Lower leg skin (tissue), 4 donors: ENCODE measurements around the gene GNG8. TPM values are rescaled to one million over a fixed set of nuclear protein-coding genes. Genes with fewer than 3 reads are reported as not detected.

Source experiments
- DNase-seq, 2 donors: peaks; one replicate each; pipeline ENCODE4 v3.0.0-alpha.2; 2019; ENCODE audit warnings: low spot score in 2 of 2
- H3K4me3 ChIP-seq: fragments of 200-600 bp; sonication (generic); 2 replicates; pipeline ENCODE4 v1.5.1; 2017; ENCODE audit warnings: mild to moderate bottlenecking, low read depth; ENCODE audit not compliant: poor library complexity, severe bottlenecking
- POLR2A ChIP-seq, 2 donors: fragments of 450-650 bp; IDR thresholded peaks; one replicate each; pipeline ENCODE4 v1.6.1; 2016 to 2017; ENCODE audit warnings: antibody characterized with exemption in 2 of 2, mild to moderate bottlenecking in 1 of 2, moderate library complexity in 1 of 2
- WGBS, 2 donors: methylation state at CpG; one replicate each; pipeline ENCODE4 v1.1.5; 2018; 5-methylcytosine and 5-hydroxymethylcytosine counted together
- intact Hi-C: fragments of 100-400 bp; cut with DNase I; formaldehyde crosslinking; loops from one replicate; pipeline ENCODE4 v1.15.0; 2023; ENCODE audit warnings: low total_unique reads
- total RNA-seq, 4 donors: library from RNA; depleted of rRNA; stranded (reverse); fragments of >200 nt; gene quantifications; one replicate each; pipeline ENCODE4 v1.1.0, GENCODE V29; 2016
- TF ChIP-seq, protein P1 (sequence below), 3 donors: fragments of 450-650 bp; IDR thresholded peaks; one replicate each; pipeline ENCODE4 v1.5.1; 2016; ENCODE audit warnings: antibody characterized with exemption in 3 of 3, mild to moderate bottlenecking in 3 of 3, moderate library complexity in 2 of 3

The GNG8 gene
- total RNA-seq, result not detected

DNA sequence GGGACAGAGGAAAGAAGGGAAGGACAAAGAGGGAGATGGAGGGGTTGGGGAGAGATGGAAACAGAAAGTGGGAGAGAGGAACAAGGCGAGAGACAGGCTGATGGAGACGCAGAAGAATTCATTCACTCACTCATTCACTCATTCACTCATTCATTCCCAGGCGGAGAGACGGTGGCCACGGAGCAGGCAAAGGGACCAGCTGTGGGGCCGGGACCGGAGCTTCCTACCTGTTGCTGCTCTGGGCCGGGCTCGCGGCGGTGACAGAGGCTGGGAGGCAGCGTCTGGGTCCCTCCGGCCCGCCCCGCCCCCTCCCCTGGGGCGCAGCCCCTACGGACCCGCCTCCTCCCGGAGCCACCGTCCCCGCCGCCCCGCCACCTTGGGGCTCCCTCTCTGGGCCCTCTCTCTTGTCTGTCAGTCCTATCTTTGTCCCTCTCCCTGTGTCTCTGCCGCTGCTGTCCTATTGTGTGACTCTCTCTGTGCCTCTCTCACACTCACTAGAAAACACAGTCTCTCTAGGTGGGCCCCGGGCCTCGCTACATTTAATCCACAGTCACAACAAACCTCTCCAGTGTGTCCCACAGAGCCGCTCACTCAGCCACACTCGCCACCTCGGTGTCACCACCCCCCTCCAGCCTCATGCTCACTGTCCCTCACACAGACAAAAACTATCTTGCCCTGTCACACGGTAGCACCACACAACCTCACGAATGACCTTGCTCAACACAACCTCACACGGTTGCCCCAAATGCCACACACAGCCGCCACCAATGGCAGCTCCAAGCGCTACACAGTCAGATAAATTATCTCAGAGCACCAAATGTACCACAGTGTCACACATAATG is at the start of gene GNG8:
GNG8 (minus strand) TSS at position 283 of the 842 bp plus-strand sequence. CDS start 1,520 bp downstream, outside the sequence.
- no peak within 1 kb of the TSS for H3K4me3 ChIP-seq
- no peak for DNase-seq
- intact Hi-C loops, result no loop called here
- no peak for TF ChIP-seq POLR2A (IDR thresholded peaks at IDR 0.05)
- TF ChIP-seq, protein P1, sequence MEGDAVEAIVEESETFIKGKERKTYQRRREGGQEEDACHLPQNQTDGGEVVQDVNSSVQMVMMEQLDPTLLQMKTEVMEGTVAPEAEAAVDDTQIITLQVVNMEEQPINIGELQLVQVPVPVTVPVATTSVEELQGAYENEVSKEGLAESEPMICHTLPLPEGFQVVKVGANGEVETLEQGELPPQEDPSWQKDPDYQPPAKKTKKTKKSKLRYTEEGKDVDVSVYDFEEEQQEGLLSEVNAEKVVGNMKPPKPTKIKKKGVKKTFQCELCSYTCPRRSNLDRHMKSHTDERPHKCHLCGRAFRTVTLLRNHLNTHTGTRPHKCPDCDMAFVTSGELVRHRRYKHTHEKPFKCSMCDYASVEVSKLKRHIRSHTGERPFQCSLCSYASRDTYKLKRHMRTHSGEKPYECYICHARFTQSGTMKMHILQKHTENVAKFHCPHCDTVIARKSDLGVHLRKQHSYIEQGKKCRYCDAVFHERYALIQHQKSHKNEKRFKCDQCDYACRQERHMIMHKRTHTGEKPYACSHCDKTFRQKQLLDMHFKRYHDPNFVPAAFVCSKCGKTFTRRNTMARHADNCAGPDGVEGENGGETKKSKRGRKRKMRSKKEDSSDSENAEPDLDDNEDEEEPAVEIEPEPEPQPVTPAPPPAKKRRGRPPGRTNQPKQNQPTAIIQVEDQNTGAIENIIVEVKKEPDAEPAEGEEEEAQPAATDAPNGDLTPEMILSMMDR (IDR thresholded peaks at IDR 0.05), result no peak
- WGBS, 2 donors, result 32 to 35% methylated on average over 33 to 34 of the region's 34 CpGs

DNA sequence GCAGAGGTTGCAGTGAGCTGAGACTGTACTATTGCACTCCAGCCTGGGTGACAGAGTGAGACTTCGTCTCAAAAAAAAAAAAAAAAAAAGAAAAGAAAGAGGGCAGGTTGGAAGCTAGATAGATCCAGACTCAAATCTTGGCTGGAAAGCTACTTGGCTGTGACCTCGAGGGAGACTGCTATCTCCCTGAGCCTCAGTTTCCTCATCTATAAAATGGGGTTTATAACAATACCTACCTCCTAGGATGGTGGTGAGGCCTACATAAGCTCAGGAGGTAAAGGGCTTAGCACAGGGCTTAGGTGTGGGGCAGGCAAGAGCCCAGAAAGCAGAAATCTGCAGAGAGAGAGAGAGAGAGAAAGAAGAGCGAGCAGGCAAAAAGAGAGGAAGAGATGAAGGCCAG is 49.2 kb upstream of the GNG8 start:
- 86 to 97% methylated on average over 3 of the region's 3 CpGs for WGBS, 2 donors
- no peak for DNase-seq
- H3K4me3 ChIP-seq, result no peak overlapping the region
- intact Hi-C loops, result no loop called here
- TF ChIP-seq POLR2A (IDR thresholded peaks at IDR 0.05), result no peak
- TF ChIP-seq, protein P1 (IDR thresholded peaks at IDR 0.05), result no peak

DNA sequence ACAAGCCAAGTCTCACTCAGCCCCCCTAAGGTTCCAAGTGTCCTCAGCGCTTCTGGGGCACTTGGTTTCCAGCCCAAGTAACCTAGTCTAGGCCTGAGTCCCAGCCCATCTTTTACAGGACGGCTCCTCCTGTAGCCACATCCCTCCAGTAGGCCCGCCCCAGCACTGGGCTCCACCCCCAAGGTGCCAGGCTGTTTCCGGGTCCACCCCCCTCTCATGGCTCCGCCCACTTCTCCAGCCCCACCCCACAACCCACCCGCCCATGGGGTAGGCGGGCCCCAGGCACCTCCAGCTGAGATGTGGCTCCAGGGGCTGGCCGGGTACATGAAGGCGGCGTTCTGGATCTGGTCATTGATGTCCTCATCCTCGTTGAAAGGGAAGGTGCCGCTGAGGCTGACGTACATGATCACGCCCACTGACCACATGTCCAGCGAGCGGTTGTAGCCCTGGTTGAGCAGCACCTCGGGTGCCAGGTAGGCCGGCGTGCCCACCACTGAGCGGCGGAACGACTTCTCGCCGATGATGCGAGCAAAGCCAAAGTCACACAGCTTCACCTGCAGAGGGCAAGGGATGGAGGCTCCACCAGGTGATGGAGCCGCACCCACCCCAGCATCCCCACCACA is 42.2 kb upstream of the GNG8 start:
- 71 to 86% methylated on average over 10 to 24 of the region's 26 CpGs for WGBS, 2 donors
- no peak for DNase-seq
- no peak overlapping the region for H3K4me3 ChIP-seq
- TF ChIP-seq, protein P1 (IDR thresholded peaks at IDR 0.05), result no peak
- no peak for TF ChIP-seq POLR2A (IDR thresholded peaks at IDR 0.05)
- intact Hi-C loops, result no loop called here

DNA sequence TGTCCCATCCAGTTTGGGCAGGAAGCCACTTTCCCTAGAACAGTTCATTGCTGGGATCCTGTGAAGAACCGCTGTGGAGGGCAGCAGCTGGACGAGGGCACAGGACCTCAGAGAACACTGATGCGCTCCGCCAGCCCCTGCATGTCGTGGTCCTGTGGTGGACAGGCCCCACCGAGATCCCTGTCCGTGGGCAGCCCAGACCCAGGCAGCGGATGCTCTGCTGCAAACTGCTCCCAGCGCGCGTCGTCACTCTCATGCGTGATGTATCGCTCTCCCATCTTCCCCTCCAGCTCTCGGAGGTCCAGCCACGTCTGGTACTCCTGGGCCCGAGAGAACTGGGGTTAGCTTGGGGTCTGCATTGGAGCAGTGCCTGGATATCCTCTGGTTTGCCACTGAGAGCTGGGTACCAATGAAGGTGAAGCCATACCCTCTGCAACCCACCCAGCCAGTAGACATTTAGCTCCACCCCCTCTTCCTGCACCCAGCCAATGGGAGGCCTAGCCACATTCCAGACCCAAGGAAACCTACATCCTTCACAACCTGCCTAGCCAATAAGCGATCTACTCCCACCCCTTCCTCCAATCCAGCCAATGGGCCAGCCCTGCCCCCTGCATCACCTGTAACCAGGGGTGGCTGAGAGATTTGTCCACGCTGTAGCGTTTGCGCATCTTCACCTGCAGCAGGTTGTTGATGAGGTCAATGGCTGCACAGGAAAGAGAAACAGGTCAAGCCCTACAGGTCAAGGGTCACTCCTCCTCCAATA is 38.6 kb upstream of the GNG8 start:
- WGBS, 2 donors, result 92 to 96% methylated on average over 21 of the region's 21 CpGs
- H3K4me3 ChIP-seq, result no peak overlapping the region
- TF ChIP-seq POLR2A (IDR thresholded peaks at IDR 0.05), result no peak
- TF ChIP-seq, protein P1 (IDR thresholded peaks at IDR 0.05), result no peak
- intact Hi-C loops, result no loop called here
- DNase-seq, result no peak

DNA sequence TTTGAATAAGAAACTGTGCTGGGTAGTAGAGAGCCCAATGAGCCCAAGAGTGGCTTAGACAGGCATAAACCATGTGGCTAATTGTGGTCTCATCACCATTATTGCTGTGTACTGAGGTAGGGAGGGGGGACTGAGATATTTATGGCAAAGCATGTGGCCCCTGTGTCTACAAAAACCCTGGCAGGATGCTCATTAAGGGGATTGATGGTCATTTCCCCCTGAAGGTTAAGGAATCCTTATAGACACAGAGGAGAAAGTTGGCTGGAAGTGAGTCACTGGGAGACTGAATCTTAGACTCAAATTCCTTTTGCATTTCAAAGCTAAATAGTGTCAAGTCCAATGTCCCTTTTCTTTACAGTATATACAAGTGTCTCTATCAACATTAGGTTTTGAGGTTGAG is 34.8 kb upstream of the GNG8 start:
- no peak for TF ChIP-seq POLR2A (IDR thresholded peaks at IDR 0.05)
- TF ChIP-seq, protein P1 (IDR thresholded peaks at IDR 0.05), result no peak
- intact Hi-C loops, result no loop called here
- no peak overlapping the region for H3K4me3 ChIP-seq
- no peak for DNase-seq
